Tibial artery (tissue), 4 donors: ENCODE results near the gene NOS3.

Experiments used
- DNase-seq, 2 donors: peaks; one replicate each; pipeline ENCODE4 v3.0.0-alpha.2; 2019
- H3K27ac ChIP-seq, 2 donors: fragments of 200-600 bp; sonication (generic) in 1 of 2; 1 replicate in 1 of 2; 2 replicates in 1 of 2; pipeline ENCODE4 v1.5.1; 2018 to 2019; ENCODE audit warnings: mild to moderate bottlenecking in 1 of 2
- H3K27me3 ChIP-seq, 2 donors: fragments of 200-600 bp; sonication (generic) in 1 of 2; one replicate each; pipeline versions ENCODE4 v1.5.1 to v1.6.0; 2016 to 2019
- H3K36me3 ChIP-seq, 3 donors: fragments of 200-600 bp; sonication (generic) in 2 of 3; one replicate each; pipeline ENCODE4 v1.5.1; 2016 to 2019; ENCODE audit warnings: mild to moderate bottlenecking in 2 of 3
- H3K4me1 ChIP-seq, 4 donors: fragments of 200-600 bp; sonication (generic) in 2 of 4; 1 replicate in 3 of 4; 2 replicates in 1 of 4; pipeline ENCODE4 v1.5.1; 2016 to 2019
- H3K4me3 ChIP-seq, 2 donors: fragments of 200-600 bp; sonication (generic) in 1 of 2; 1 replicate in 1 of 2; 2 replicates in 1 of 2; pipeline ENCODE4 v1.5.1; 2018 to 2019; ENCODE audit warnings: mild to moderate bottlenecking in 2 of 2
- H3K9me3 ChIP-seq, 3 donors: fragments of 200-600 bp; sonication (generic) in 1 of 3; one replicate each; pipeline ENCODE4 v1.5.1; 2016 to 2019
- intact Hi-C: fragments of 100-400 bp; cut with DNase I; formaldehyde crosslinking; loops from one replicate; pipeline ENCODE4 v1.15.0; 2023; ENCODE audit warnings: low total_unique reads
- TF ChIP-seq, protein P1 (sequence below), 2 experiments: fragments of 200-600 bp in 1 of 2; fragments of 450-650 bp in 1 of 2; IDR thresholded peaks; one replicate each; pipeline ENCODE4 v1.5.1; 2017 to 2019; ENCODE audit warnings: antibody characterized with exemption in 2 of 2, mild to moderate bottlenecking in 1 of 2, moderate library complexity in 1 of 2

Gene NOS3

DNA sequence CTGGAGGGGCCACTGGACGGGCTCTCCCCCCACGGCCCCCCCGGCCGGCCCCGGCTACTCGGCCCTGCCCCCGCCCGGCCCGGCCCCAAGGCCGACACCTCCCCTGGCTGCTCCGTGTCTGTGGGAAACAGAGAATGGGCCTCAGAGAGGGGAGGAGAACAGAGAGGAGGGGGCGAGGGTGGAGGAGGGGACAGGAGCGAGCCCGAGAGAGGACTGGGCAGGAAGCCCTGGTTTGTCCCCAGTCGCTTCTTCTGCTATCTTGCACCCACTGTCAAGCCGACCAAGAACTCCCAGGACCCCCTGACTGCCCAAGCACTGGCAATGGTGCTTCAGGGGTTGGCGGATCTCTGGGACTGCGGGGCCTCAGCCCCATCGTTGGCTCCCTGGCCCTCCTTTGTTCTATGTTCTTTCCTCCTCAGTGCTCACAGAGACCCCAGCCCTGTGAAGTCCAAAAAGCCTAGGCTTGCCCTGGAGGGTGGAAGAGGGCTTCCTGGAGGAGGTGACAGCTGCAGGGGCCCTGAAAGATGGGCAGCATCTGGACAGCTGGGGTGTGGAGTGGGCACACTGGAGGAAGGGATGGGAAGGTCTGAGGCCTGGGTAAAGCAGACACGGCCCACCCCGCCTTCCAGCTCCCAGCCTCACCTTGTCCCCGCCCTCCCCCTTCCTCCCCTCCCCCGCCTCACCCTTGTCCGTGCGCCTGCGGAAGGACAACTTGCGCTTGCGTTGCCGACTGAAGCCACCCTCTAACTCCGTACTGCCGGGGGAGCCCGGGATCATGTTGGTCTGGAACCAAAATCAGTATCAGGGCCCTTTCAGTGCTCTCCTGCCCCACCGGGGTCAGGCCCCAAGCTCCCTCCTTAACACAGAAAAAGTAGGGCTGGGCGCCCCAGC, 42.8 kb upstream of the NOS3 start:
- TF ChIP-seq, protein P1, sequence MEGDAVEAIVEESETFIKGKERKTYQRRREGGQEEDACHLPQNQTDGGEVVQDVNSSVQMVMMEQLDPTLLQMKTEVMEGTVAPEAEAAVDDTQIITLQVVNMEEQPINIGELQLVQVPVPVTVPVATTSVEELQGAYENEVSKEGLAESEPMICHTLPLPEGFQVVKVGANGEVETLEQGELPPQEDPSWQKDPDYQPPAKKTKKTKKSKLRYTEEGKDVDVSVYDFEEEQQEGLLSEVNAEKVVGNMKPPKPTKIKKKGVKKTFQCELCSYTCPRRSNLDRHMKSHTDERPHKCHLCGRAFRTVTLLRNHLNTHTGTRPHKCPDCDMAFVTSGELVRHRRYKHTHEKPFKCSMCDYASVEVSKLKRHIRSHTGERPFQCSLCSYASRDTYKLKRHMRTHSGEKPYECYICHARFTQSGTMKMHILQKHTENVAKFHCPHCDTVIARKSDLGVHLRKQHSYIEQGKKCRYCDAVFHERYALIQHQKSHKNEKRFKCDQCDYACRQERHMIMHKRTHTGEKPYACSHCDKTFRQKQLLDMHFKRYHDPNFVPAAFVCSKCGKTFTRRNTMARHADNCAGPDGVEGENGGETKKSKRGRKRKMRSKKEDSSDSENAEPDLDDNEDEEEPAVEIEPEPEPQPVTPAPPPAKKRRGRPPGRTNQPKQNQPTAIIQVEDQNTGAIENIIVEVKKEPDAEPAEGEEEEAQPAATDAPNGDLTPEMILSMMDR (IDR thresholded peaks at IDR 0.05) = no peak
- Histone ChIP-seq H3K27ac (no peak overlapping the region), H3K27me3 (peaks cover 0 to 52% of the 10 kb centered on the region in 2 donors), H3K36me3 (no peaks in the 10 kb centered on the region), H3K9me3 (no peaks in the 10 kb centered on the region), H3K4me1 (peaks cover 0 to 10% (median 2%) of the 10 kb centered on the region in 4 donors), H3K4me3 (no peak overlapping the region)
- peak; percentile 8 to 55 for DNase-seq
- intact Hi-C loops = no loop called here

DNA sequence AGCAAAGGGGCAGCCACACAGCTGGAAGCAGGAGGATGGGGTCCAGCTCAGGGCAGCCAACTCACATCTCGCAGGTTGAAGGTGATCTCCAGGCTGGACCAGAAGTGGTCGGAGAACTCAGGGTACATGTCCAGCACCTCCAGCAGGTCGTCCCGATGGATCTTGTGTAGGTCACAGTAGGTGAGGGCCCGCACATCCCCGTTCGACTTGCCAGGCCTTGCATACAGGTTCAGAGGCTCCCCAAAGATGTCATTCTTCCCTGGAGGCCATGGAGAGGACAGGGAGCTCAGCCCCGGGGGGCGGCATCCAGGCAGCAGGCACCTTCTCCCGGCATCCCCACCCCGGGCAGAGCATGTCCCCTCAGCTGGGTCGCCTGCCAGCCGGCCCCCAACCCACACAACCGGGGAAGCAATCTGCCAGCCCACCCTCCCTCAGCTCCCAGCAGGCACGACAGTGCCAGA, 42.0 kb upstream of the NOS3 start:
- H3K4me3 ChIP-seq = no peak overlapping the region
- no peaks in the 10 kb centered on the region for H3K9me3 ChIP-seq
- H3K27ac ChIP-seq = no peak overlapping the region
- TF ChIP-seq, protein P1 (IDR thresholded peaks at IDR 0.05) = no peak
- peaks cover 0 to 10% (median 2%) of the 10 kb centered on the region in 4 donors for H3K4me1 ChIP-seq
- peaks cover 0 to 60% of the 10 kb centered on the region in 2 donors for H3K27me3 ChIP-seq
- intact Hi-C loops = no loop called here
- peak; percentile 13 to 58 for DNase-seq
- no peaks in the 10 kb centered on the region for H3K36me3 ChIP-seq

DNA sequence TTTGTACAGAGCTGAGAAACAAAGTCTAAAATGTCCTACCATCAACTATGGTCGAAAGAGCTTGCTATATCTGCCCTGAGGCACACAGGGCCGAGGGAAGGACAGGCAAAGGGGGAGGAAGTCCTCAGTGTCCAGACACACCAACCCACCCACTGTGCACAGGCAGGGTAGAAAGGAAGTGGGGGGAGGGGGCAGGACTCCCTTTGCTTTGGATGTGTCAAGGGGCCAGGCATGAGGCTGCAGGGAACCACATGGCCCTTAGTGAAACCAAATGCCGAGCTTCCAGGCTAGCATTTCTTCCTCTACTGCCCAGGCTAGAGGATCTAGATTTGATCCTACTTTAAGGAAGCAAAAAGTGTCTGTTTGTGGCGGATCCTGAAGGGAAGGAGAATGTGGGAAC, 41.3 kb upstream of the NOS3 start:
- Histone ChIP-seq H3K27me3 (peaks cover 0 to 66% of the 10 kb centered on the region in 2 donors), H3K4me3 (no peak overlapping the region), H3K36me3 (no peaks in the 10 kb centered on the region), H3K4me1 (peaks cover 0 to 15% (median 5%) of the 10 kb centered on the region in 4 donors), H3K9me3 (no peaks in the 10 kb centered on the region), H3K27ac (no peak overlapping the region)
- intact Hi-C loops = no loop called here
- peak in 1 of 2 donors; percentile 40 for DNase-seq
- TF ChIP-seq, protein P1 (IDR thresholded peaks at IDR 0.05) = no peak

DNA sequence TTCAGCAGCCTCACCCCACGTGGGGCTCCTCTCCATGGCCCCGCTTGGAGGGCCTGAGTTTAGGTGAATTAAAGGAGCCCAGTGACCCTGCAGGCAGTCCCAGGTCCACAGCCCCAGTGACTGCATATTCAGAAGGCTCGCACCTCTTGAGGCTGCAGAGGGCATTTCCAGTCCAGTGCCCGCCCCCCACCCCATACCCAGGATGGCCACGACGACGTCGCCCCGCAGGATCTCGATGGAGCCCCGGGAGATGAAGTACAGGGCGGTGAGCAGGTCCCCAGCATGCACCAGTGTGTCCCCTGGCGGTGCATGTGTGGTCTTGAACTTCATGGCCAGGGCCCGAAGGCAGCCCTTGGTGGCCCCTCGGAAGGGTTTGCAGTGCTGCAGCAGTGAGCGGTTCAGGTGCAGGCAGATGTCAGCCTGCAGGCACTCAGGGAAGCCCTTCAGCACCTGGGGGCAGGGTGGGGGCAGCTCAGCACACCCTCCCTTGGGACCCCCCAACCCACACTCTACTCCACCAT, 40.8 kb upstream of the NOS3 start:
- TF ChIP-seq, protein P1 (IDR thresholded peaks at IDR 0.05) = no peak
- Histone ChIP-seq H3K9me3 (no peaks in the 10 kb centered on the region), H3K4me3 (no peak overlapping the region), H3K27me3 (peaks cover 0 to 66% of the 10 kb centered on the region in 2 donors), H3K27ac (no peak overlapping the region), H3K36me3 (no peaks in the 10 kb centered on the region), H3K4me1 (peaks cover 0 to 19% (median 9%) of the 10 kb centered on the region in 4 donors)
- intact Hi-C loops = no loop called here
- peak in 1 of 2 donors; percentile 42 for DNase-seq

DNA sequence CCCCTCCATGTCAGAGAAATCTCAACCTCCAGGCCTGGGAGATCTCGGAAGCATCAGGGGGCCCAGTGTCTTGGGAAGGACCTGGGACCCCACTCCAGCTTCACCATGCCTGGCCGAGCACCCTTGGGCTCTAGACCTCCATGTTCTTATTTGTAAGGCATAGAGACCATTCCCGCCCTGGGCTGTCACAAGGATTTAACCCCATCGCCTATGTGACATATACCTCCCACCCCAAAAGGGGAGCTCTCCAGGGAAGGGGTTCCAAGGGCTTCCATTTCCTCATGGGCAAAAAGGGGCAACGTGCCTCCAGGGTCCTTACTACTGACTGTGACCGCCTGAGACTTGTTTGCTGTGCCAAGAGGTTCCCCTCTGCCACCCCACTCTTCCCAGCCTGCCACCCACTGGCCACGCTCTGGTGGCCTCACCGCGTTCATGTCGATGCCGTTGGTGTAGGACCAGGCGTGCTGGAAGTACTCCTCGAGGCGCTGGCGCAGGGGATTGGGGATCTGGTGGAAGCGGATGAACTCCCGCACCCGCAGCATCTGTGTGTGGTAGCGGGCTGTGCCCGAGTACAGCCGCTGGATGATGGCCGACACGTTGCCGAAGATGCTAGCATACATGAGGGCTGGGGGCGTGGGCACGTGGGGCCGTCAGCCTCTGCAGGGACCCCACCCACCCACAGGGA, 40.2 kb upstream of the NOS3 start:
- H3K27ac ChIP-seq = no peak overlapping the region
- H3K36me3 ChIP-seq = no peaks in the 10 kb centered on the region
- DNase-seq = no peak
- H3K27me3 ChIP-seq = peaks cover 0 to 72% of the 10 kb centered on the region in 2 donors
- TF ChIP-seq, protein P1 (IDR thresholded peaks at IDR 0.05) = no peak
- no peaks in the 10 kb centered on the region for H3K9me3 ChIP-seq
- H3K4me1 ChIP-seq = peaks cover 0 to 22% (median 14%) of the 10 kb centered on the region in 4 donors
- intact Hi-C loops = no loop called here
- H3K4me3 ChIP-seq = no peak overlapping the region
